Fibroblast of lung (primary cell): ENCODE results near the gene MYO10. TPM values are rescaled to one million over a fixed set of nuclear protein-coding genes. Genes with fewer than 3 reads are reported as not detected.

Source experiments
- DNase-seq, 2 donors: peaks; one replicate each; pipeline versions ENCODE4 v3.0.0 to v3.0.0-alpha.2; 2010; ENCODE audit warnings: low read depth in 2 of 2
- H2AFZ ChIP-seq: 2 replicates; pipeline ENCODE4 v1.5.1; 2012; ENCODE audit warnings: low read length, control low read depth, inconsistent platforms
- H3K27ac ChIP-seq: 2 replicates; pipeline ENCODE4 v1.5.1; 2011; ENCODE audit warnings: low read length, control low read depth; ENCODE audit not compliant: insufficient read depth
- H3K27me3 ChIP-seq: 2 replicates; pipeline ENCODE4 v1.5.1; 2011; ENCODE audit warnings: mild to moderate bottlenecking, low read length; ENCODE audit not compliant: control insufficient read depth, insufficient read depth
- H3K36me3 ChIP-seq: 2 replicates; pipeline ENCODE4 v1.5.1; 2011; ENCODE audit warnings: low read length; ENCODE audit not compliant: control insufficient read depth, insufficient read depth
- H3K4me1 ChIP-seq: 2 replicates; pipeline ENCODE4 v1.5.1; 2011; ENCODE audit warnings: low read length; ENCODE audit not compliant: control insufficient read depth, insufficient read depth; ENCODE audit errors: extremely low read depth
- H3K4me2 ChIP-seq: 2 replicates; pipeline ENCODE4 v1.5.1; 2011; ENCODE audit warnings: low read length, control low read depth; ENCODE audit not compliant: insufficient read depth; ENCODE audit errors: extremely low read depth
- H3K4me3 ChIP-seq, 4 experiments: fragments of 200-600 bp in 1 of 4; sonication (generic) in 1 of 4; replicated peaks in 1 of 4; 2 replicates each; pipeline ENCODE4 v1.5.1; 2011 to 2016; ENCODE audit warnings: low read length in 4 of 4, low read depth in 3 of 4, mild to moderate bottlenecking in 3 of 4, control low read depth in 2 of 4, inconsistent platforms in 1 of 4, mixed read lengths in 1 of 4; ENCODE audit not compliant: insufficient read depth in 1 of 4; ENCODE audit errors: control extremely low read depth in 1 of 4
- H3K79me2 ChIP-seq: 2 replicates; pipeline ENCODE4 v1.5.1; 2012; ENCODE audit warnings: mild to moderate bottlenecking, low read length, inconsistent platforms; ENCODE audit not compliant: control insufficient read depth, insufficient read depth
- H3K9ac ChIP-seq: 2 replicates; pipeline ENCODE4 v1.5.1; 2011; ENCODE audit warnings: mild to moderate bottlenecking, low read length, control low read depth; ENCODE audit not compliant: insufficient read depth
- H3K9me3 ChIP-seq: 2 replicates; pipeline ENCODE4 v1.5.1; 2012; ENCODE audit warnings: low read depth, low read length; ENCODE audit not compliant: control insufficient read depth, insufficient read depth
- H4K20me1 ChIP-seq: 2 replicates; pipeline ENCODE4 v1.5.1; 2011; ENCODE audit warnings: low read length; ENCODE audit not compliant: control insufficient read depth, insufficient read depth; ENCODE audit errors: extremely low read depth
- CTCF ChIP-seq, 2 donors: IDR thresholded peaks in 1 of 2; conservative IDR thresholded peaks in 1 of 2; 1 replicate in 1 of 2; 2 replicates in 1 of 2; pipeline ENCODE4 v1.5.1; 2011 to 2012; ENCODE audit warnings: low read length in 2 of 2, control low read depth in 1 of 2, inconsistent platforms in 1 of 2, low read depth in 1 of 2, mild to moderate bottlenecking in 1 of 2
- EZH2 ChIP-seq: IDR thresholded peaks from 2 replicates; pipeline ENCODE4 v1.5.1; 2012; ENCODE audit warnings: low read length, control low read depth, mild to moderate bottlenecking; ENCODE audit errors: missing control alignments
- polyA plus RNA-seq, 2 donors: library from polyadenylated mRNA; depleted of rRNA in 1 of 2; stranded (reverse) in 1 of 2; unstranded in 1 of 2; fragments of >200 nt; gene quantifications; 2 replicates each; pipeline ENCODE4 v1.2.1, GENCODE V29; 2011 to 2012; ENCODE audit warnings: missing spikeins in 1 of 2
- total RNA-seq: library from RNA; depleted of rRNA; stranded (reverse); fragments of >200 nt; gene quantifications from 2 replicates; pipeline ENCODE4 v1.2.1, GENCODE V29; 2014

Gene MYO10
- total and polyA plus RNA-seq, 2 donors (not counting 1 experiment from before 2014, with no cell fraction given) = 16.6 to 82.2 TPM

- Histone ChIP-seq H3K36me3 (peaks cover 19% of the 10 kb centered on the region), H4K20me1 (no peaks in the 10 kb centered on the region), H3K27me3 (no peaks in the 10 kb centered on the region), H3K4me1 (peaks cover 4% of the 10 kb centered on the region), H2AFZ (no peak overlapping the region), H3K4me2 (no peak overlapping the region), H3K79me2 (no peaks in the 10 kb centered on the region), H3K9me3 (no peaks in the 10 kb centered on the region), H3K27ac (no peak overlapping the region), H3K4me3 (no peak overlapping the region), H3K9ac (no peak overlapping the region)
- no peak for DNase-seq
- TF ChIP-seq EZH2 (no peak), CTCF (conservative IDR thresholded peaks at IDR 0.05 in 1 of 2, IDR thresholded peaks at IDR 0.05 in 1 of 2; ENCODE audit: low read depth in 1 of 2, low read length in 2 of 2) (no peak)
Measured at GRCh38 chr5:16674750-16675149, 261.3 kb downstream of the MYO10 start.

- no peak overlapping the region for H3K4me3 ChIP-seq
- no peaks in the 10 kb centered on the region for H4K20me1 ChIP-seq
Measured at GRCh38 chr5:16673241-16674201, 262.6 kb downstream of the MYO10 start.

More at GRCh38 chr5:16673241-16674201, 262.6 kb downstream of the MYO10 start:
- Histone ChIP-seq H3K4me1 (peaks cover 4% of the 10 kb centered on the region), H3K27ac (no peak overlapping the region), H3K79me2 (no peaks in the 10 kb centered on the region), H3K9ac (no peak overlapping the region), H3K27me3 (no peaks in the 10 kb centered on the region), H2AFZ (no peak overlapping the region), H3K36me3 (peaks cover 17% of the 10 kb centered on the region), H3K9me3 (no peaks in the 10 kb centered on the region), H3K4me2 (no peak overlapping the region)
- TF ChIP-seq EZH2 (no peak), CTCF (conservative IDR thresholded peaks at IDR 0.05 in 1 of 2, IDR thresholded peaks at IDR 0.05 in 1 of 2; ENCODE audit: low read depth in 1 of 2, low read length in 2 of 2) (no peak)
- no peak for DNase-seq
